Measurements from ENCODE around the gene PIGM.
A peak's percentile ranks its signal among the peaks of the same experiment; 100 is the strongest.

Gene PIGM

GRCh38 chr1:159992161-159992560 is 39.6 kb downstream of the PIGM start:
- DNase-seq (ENCODE audit: extremely low spot score, insufficient read length, low read depth) (no peak), FAIRE-seq (no peak)

DNA sequence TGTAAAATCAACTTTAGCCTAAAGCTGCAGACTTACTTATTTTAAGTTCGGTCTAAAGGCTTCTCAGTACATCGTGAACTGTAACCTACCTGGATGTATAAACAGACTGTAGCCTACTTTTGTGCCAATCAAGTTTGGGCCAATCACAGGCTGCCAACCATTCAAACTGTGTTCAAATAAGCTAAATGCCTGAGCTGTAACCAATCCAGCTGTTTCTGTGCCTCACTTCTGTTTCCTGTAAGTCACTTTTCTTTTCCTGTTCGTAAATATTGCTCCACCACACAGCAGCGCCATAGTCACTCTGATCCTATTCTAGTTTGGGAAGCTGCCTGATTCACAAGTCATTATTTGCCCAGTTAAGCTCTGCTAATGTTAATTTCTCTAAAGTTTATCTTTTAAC is 40.3 kb downstream of the PIGM start:
- FAIRE-seq (peak; percentile 5), DNase-seq (ENCODE audit: extremely low spot score, insufficient read length, low read depth) (no peak)

DNA sequence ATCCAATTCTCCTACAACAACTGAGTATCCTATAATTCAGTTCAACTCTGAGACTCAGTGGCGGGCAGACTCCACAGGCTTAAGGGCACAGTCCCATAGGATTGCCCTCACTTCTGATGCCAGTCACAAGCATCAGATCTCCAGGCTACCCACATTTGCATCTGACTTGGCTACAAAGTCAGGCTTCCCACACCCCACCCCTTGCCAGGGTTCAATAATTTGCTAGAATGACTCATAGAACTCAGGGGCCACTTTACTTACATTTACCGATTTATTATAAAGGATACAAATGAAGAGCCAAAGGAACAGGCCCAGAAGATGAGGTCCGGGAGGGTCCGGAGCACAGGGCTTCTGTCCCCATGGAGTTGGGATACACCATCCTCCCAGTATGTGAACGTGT is 41.8 kb downstream of the PIGM start:
- no peak for FAIRE-seq
- no peak for DNase-seq (ENCODE audit: extremely low spot score, insufficient read length, low read depth)

GRCh38 chr1:159989581-159989980 is 42.2 kb downstream of the PIGM start:
- no peak for DNase-seq (ENCODE audit: extremely low spot score, insufficient read length, low read depth)
- FAIRE-seq, result no peak

- FAIRE-seq, result no peak
- DNase-seq (ENCODE audit: extremely low spot score, insufficient read length, low read depth), result no peak
Observed at GRCh38 chr1:159988006-159988405, 43.8 kb downstream of the PIGM start.

DNA sequence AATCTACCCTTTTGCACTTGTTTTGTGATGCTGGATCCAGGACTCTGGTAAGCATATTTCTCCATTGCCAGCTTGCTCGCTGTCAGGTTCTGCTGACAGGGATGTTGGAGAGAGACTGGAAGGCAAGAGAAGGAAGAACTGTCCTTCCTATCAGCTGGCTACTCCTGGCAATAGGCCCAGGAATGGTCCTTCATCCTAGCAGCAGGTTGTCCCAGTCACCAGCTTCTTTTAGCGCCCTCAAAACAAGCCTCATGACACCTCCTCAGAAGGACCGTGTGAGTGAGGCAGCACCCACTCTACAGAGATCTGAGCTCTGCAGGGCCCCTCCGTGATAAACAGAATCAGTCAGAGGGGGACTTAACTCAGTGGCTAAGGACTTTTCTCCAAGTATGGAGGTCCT is 44.6 kb downstream of the PIGM start:
- no peak for FAIRE-seq
- no peak for DNase-seq (ENCODE audit: extremely low spot score, insufficient read length, low read depth)

DNA sequence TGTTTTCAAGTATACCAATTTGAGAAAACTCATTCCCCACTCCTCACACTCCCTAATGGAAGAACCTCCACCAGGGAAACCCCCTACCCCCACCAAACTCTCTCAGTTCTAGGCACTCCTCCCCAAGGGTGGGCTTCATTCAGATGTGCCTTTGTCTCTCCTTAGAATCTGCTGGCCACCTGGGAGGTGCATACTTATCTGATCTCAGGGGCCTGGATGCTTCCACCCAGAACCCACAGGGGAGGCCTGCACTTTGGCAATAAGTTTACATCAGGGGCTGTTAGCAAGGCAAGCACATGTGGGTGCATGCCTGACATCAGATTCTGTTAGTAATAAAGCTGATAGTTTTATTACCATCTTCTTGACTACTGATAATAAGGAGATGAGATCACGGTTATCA is 45.3 kb downstream of the PIGM start:
- DNase-seq (ENCODE audit: extremely low spot score, insufficient read length, low read depth) (no peak), FAIRE-seq (no peak)

GRCh38 chr1:159986093-159986492 is 45.7 kb downstream of the PIGM start:
- FAIRE-seq (no peak), DNase-seq (ENCODE audit: extremely low spot score, insufficient read length, low read depth) (no peak)

DNA sequence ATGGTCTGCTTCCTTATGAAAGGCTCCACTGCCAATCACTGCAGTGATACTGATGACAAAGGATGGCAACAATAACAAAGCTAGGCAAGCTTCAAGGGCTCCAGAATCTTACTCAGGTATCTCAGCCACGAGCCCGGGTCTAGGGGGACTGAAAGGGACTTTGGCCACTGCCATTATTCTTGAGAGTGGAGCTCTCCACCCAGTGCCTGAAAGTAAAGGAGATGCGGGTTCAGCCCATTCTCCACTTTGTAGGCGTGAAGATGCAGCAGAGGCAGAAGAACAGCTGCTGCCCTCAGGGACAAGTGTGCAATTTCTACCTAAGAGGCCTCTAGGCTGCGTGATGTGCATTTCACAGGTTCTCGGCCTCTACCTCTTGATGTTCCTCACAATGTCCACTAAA is 46.3 kb downstream of the PIGM start:
- no peak for DNase-seq (ENCODE audit: extremely low spot score, insufficient read length, low read depth)
- no peak for FAIRE-seq

GRCh38 chr1:159983681-159984080 is 48.1 kb downstream of the PIGM start:
- no peak for FAIRE-seq
- no peak for DNase-seq (ENCODE audit: extremely low spot score, insufficient read length, low read depth)

GRCh38 chr1:159982280-159982679 is 49.5 kb downstream of the PIGM start:
- DNase-seq (ENCODE audit: extremely low spot score, insufficient read length, low read depth) (no peak), FAIRE-seq (no peak)

GRCh38 chr1:159981351-159982055 is 50.3 kb downstream of the PIGM start:
- DNase-seq (ENCODE audit: extremely low spot score, insufficient read length, low read depth), result no peak
- FAIRE-seq, result no peak

GRCh38 chr1:159980786-159981185 is 51.0 kb downstream of the PIGM start:
- DNase-seq (ENCODE audit: extremely low spot score, insufficient read length, low read depth) (no peak), FAIRE-seq (no peak)

- no peak for FAIRE-seq
- no peak for DNase-seq (ENCODE audit: extremely low spot score, insufficient read length, low read depth)
Observed at GRCh38 chr1:159980076-159980475, 51.7 kb downstream of the PIGM start.

- FAIRE-seq (no peak), DNase-seq (ENCODE audit: extremely low spot score, insufficient read length, low read depth) (no peak)
Observed at GRCh38 chr1:159979257-159979656, 52.5 kb downstream of the PIGM start.

DNA sequence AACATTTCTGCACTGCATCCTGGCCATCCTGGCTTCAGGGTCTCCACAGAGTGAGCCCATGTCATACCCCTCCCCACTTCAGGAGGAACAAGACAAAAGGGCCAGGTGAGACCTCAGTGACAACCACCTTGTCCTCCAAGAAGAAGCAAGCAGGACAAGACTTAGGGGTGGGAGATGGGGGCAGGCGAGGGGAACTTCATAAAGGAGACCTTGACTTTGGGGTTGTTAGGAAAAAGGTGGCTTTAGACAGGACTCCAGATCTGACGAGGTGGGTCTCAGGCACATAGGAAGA is 53.7 kb downstream of the PIGM start:
- FAIRE-seq (no peak), DNase-seq (ENCODE audit: extremely low spot score, insufficient read length, low read depth) (no peak)

- no peak for DNase-seq (ENCODE audit: extremely low spot score, insufficient read length, low read depth)
- FAIRE-seq, result no peak
Observed at GRCh38 chr1:159977364-159978106, 54.3 kb downstream of the PIGM start.

All from GM18507 (cell line).